Choroid plexus epithelial cell (primary cell): Measurements from ENCODE around the gene KRT27.
"Not testable (repeated sequence)": the region's sequence is repeated elsewhere in the genome, so short reads cannot be mapped to it uniquely, and the experiment has no call there.

Experiments
- DNase-seq: peaks from one replicate; pipeline ENCODE4 v3.0.0-alpha.2; 2010; ENCODE audit warnings: low read depth
- H3K4me3 ChIP-seq: 2 replicates; pipeline ENCODE4 v1.5.1; 2011; ENCODE audit warnings: low read depth, mild to moderate bottlenecking, control low read depth, low read length, moderate library complexity
- CTCF ChIP-seq: conservative IDR thresholded peaks from 2 replicates; pipeline ENCODE4 v1.5.1; 2011; ENCODE audit warnings: low read depth, mild to moderate bottlenecking, control low read depth, inconsistent platforms, low read length, moderate library complexity

KRT27 gene

GRCh38 chr17:40755231-40755630 lies 27.1 kb downstream of the KRT27 start, which contains the start of gene KRT25:
KRT25 (minus strand) TSS chr17:40755331; CDS start chr17:40755271, 60 bp downstream.
- DNase-seq: no peak
- H3K4me3 ChIP-seq: no peak within 1 kb of the TSS
- TF ChIP-seq CTCF: no peak

- no peak for TF ChIP-seq CTCF
- DNase-seq: no peak
- no peak overlapping the region for H3K4me3 ChIP-seq
These were observed 28.5 kb downstream of the KRT27 start for GRCh38 chr17:40753804-40754203.

GRCh38 chr17:40751065-40751464 lies 31.3 kb downstream of the KRT27 start:
- no peak overlapping the region for H3K4me3 ChIP-seq
- DNase-seq: no peak
- no peak for TF ChIP-seq CTCF

GRCh38 chr17:40750391-40750790 lies 32.0 kb downstream of the KRT27 start:
- no peak for DNase-seq
- TF ChIP-seq CTCF: no peak
- H3K4me3 ChIP-seq: no peak overlapping the region

GRCh38 chr17:40748666-40749065 lies 33.7 kb downstream of the KRT27 start:
- DNase-seq, H3K4me3 ChIP-seq: not testable (repeated sequence)

- no peak for DNase-seq
- H3K4me3 ChIP-seq: no peak overlapping the region
- no peak for TF ChIP-seq CTCF
These were observed 43.8 kb downstream of the KRT27 start for GRCh38 chr17:40738553-40738952.

GRCh38 chr17:40735016-40735415 lies 47.3 kb downstream of the KRT27 start:
- no peak for TF ChIP-seq CTCF
- no peak overlapping the region for H3K4me3 ChIP-seq
- DNase-seq: no peak

GRCh38 chr17:40734018-40734417 lies 48.3 kb downstream of the KRT27 start:
- H3K4me3 ChIP-seq: no peak overlapping the region
- no peak for TF ChIP-seq CTCF
- no peak for DNase-seq
